Retinal pigment epithelial cell (primary cell): ENCODE measurements around the gene TET2.

ENCODE experiments used
- DNase-seq: peaks from one replicate; pipeline ENCODE4 v3.0.0-alpha.2; 2010; ENCODE audit warnings: low read depth
- H3K4me3 ChIP-seq: 2 replicates; pipeline ENCODE4 v1.5.1; 2011; ENCODE audit warnings: mild to moderate bottlenecking, low read length, control low read depth, moderate library complexity
- CTCF ChIP-seq: conservative IDR thresholded peaks from 2 replicates; pipeline ENCODE4 v1.5.1; 2011; ENCODE audit warnings: low read depth, low read length, control low read depth, inconsistent platforms

The TET2 gene

GRCh38 chr4:105148776-105149175, 2.1 kb downstream of the TET2 start:
- H3K4me3 ChIP-seq: peak overlapping the region; percentile 74
- no peak for TF ChIP-seq CTCF
- no peak for DNase-seq

- DNase-seq: no peak
- H3K4me3 ChIP-seq: no peak overlapping the region
- TF ChIP-seq CTCF: no peak
Measured at GRCh38 chr4:105149771-105150170, 3.1 kb downstream of the TET2 start.

GRCh38 chr4:105150503-105150902, 3.8 kb downstream of the TET2 start:
- no peak for TF ChIP-seq CTCF
- DNase-seq: no peak
- no peak overlapping the region for H3K4me3 ChIP-seq

GRCh38 chr4:105153749-105154148, 7.1 kb downstream of the TET2 start:
- TF ChIP-seq CTCF: no peak
- no peak for DNase-seq

GRCh38 chr4:105154576-105154975, 7.9 kb downstream of the TET2 start:
- TF ChIP-seq CTCF: no peak
- DNase-seq: no peak
- no peak overlapping the region for H3K4me3 ChIP-seq

More at GRCh38 chr4:105153749-105154148, 7.1 kb downstream of the TET2 start:
- no peak overlapping the region for H3K4me3 ChIP-seq

GRCh38 chr4:105155426-105155825, 8.8 kb downstream of the TET2 start:
- TF ChIP-seq CTCF: no peak
- DNase-seq: no peak
- H3K4me3 ChIP-seq: no peak overlapping the region

GRCh38 chr4:105158837-105159236, 12.2 kb downstream of the TET2 start:
- TF ChIP-seq CTCF: no peak
- peak overlapping the region; percentile 32 for H3K4me3 ChIP-seq
- no peak for DNase-seq
